H9 (cell line): ENCODE results near the gene CBS. TPM values are rescaled to one million over a fixed set of nuclear protein-coding genes. Genes with fewer than 3 reads are reported as not detected.

Experiments used
- DNase-seq: peaks from one replicate; pipeline ENCODE4 v3.0.0-alpha.2; 2017
- H2AFZ ChIP-seq: one replicate; pipeline ENCODE4 v1.6.1; 2013; ENCODE audit warnings: mild to moderate bottlenecking, low read length, control low read depth, moderate library complexity
- H2AK5ac ChIP-seq: 2 replicates; pipeline ENCODE4 v1.6.1; 2013; ENCODE audit warnings: low read length, control low read depth, mixed read lengths; ENCODE audit not compliant: insufficient read length
- H2BK120ac ChIP-seq: one replicate; pipeline ENCODE4 v1.6.1; 2013; ENCODE audit warnings: low read depth, mild to moderate bottlenecking, low read length, control low read depth, inconsistent platforms; ENCODE audit not compliant: poor library complexity, severe bottlenecking
- H2BK12ac ChIP-seq: 2 replicates; pipeline ENCODE4 v1.6.1; 2013; ENCODE audit warnings: low read length, control low read depth, mixed read lengths, low read depth; ENCODE audit not compliant: insufficient read length
- H2BK15ac ChIP-seq: 2 replicates; pipeline ENCODE4 v1.6.1; 2013; ENCODE audit warnings: low read depth, low read length, control low read depth
- H2BK20ac ChIP-seq: one replicate; pipeline ENCODE4 v1.6.1; 2013; ENCODE audit warnings: low read depth, mild to moderate bottlenecking, low read length, control low read depth, inconsistent platforms; ENCODE audit not compliant: poor library complexity, severe bottlenecking
- H2BK5ac ChIP-seq: 2 replicates; pipeline ENCODE4 v1.6.1; 2013; ENCODE audit warnings: low read length, control low read depth, mixed read lengths; ENCODE audit not compliant: insufficient read length
- H3K14ac ChIP-seq: 2 replicates; pipeline ENCODE4 v1.6.1; 2013; ENCODE audit warnings: low read length, control low read depth; ENCODE audit not compliant: insufficient read depth
- H3K18ac ChIP-seq: 2 replicates; pipeline ENCODE4 v1.6.1; 2013; ENCODE audit warnings: low read depth, mild to moderate bottlenecking, mixed read lengths, low read length, control low read depth; ENCODE audit not compliant: insufficient read length
- H3K23ac ChIP-seq: 2 replicates; pipeline ENCODE4 v1.6.1; 2013; ENCODE audit warnings: low read length, control low read depth, mixed read lengths, low read depth; ENCODE audit not compliant: insufficient read length
- H3K23me2 ChIP-seq: 2 replicates; pipeline ENCODE4 v1.6.1; 2013; ENCODE audit warnings: low read depth, mild to moderate bottlenecking, mixed read lengths, low read length, control low read depth; ENCODE audit not compliant: insufficient read length, poor library complexity, severe bottlenecking
- H3K27ac ChIP-seq: 2 replicates; pipeline ENCODE4 v1.5.1; 2013; ENCODE audit warnings: low read length, control low read depth, mixed read lengths, low read depth; ENCODE audit not compliant: insufficient read length
- H3K27me3 ChIP-seq: 2 replicates; pipeline ENCODE4 v1.6.1; 2013; ENCODE audit warnings: low read length, control low read depth, inconsistent platforms; ENCODE audit not compliant: insufficient read depth
- H3K4ac ChIP-seq: 2 replicates; pipeline ENCODE4 v1.6.1; 2013; ENCODE audit warnings: low read depth, mild to moderate bottlenecking, control low read depth, inconsistent platforms, low read length, moderate library complexity
- H3K4me1 ChIP-seq: 2 replicates; pipeline ENCODE4 v1.6.1; 2013; ENCODE audit warnings: low read length, control low read depth, inconsistent platforms; ENCODE audit not compliant: insufficient read depth
- H3K4me2 ChIP-seq: 2 replicates; pipeline ENCODE4 v1.6.1; 2013; ENCODE audit warnings: low read length, control low read depth, mixed read lengths; ENCODE audit not compliant: insufficient read length, insufficient read depth
- H3K56ac ChIP-seq: 2 replicates; pipeline ENCODE4 v1.6.1; 2013; ENCODE audit warnings: low read depth, mild to moderate bottlenecking, mixed read lengths, low read length, control low read depth; ENCODE audit not compliant: insufficient read length
- H3K79me1 ChIP-seq: 2 replicates; pipeline ENCODE4 v1.6.1; 2013; ENCODE audit warnings: low read depth, mild to moderate bottlenecking, moderate library complexity, low read length, control low read depth, inconsistent platforms; ENCODE audit not compliant: insufficient read depth, poor library complexity, severe bottlenecking
- H3K79me2 ChIP-seq: 2 replicates; pipeline ENCODE4 v1.6.1; 2013; ENCODE audit warnings: low read length, control low read depth, inconsistent platforms; ENCODE audit not compliant: insufficient read depth
- H3K9ac ChIP-seq: 2 replicates; pipeline ENCODE4 v1.6.1; 2013; ENCODE audit warnings: low read length, control low read depth, mixed read lengths; ENCODE audit not compliant: insufficient read length; ENCODE audit errors: extremely low read depth
- H3K9me3 ChIP-seq: one replicate; pipeline ENCODE4 v1.6.1; 2013; ENCODE audit warnings: low read depth, low read length, inconsistent platforms; ENCODE audit not compliant: control insufficient read depth
- H3T11ph ChIP-seq: one replicate; pipeline ENCODE4 v1.6.1; 2013; ENCODE audit warnings: mild to moderate bottlenecking, low read length, control low read depth, inconsistent platforms
- H4K20me1 ChIP-seq: one replicate; pipeline ENCODE4 v1.6.1; 2013; ENCODE audit not compliant: control insufficient read depth, insufficient read length, insufficient read depth
- H4K5ac ChIP-seq: 2 replicates; pipeline ENCODE4 v1.6.1; 2013; ENCODE audit warnings: low read depth, mild to moderate bottlenecking, mixed read lengths, low read length, control low read depth; ENCODE audit not compliant: insufficient read length
- H4K8ac ChIP-seq: replicated peaks from 2 replicates; pipeline ENCODE4 v1.6.1; 2013; ENCODE audit warnings: low read length, control low read depth, mixed read lengths, low read depth; ENCODE audit not compliant: insufficient read length
- H4K91ac ChIP-seq: 2 replicates; pipeline ENCODE4 v1.6.1; 2013; ENCODE audit warnings: low read depth, mild to moderate bottlenecking, moderate library complexity, mixed read lengths, low read length, control low read depth; ENCODE audit not compliant: insufficient read length
- H3K27ac Mint-ChIP-seq, 3 experiments: 2 replicates in 2 of 3; 3 replicates in 1 of 3; pipeline ENCODE4 v1.8.0; 2020 to 2021; ENCODE audit warnings: mixed read lengths in 3 of 3, mild to moderate bottlenecking in 1 of 3, moderate library complexity in 1 of 3
- H3K27me3 Mint-ChIP-seq: 2 replicates; pipeline ENCODE4 v1.8.0; 2021; ENCODE audit warnings: low read depth, mild to moderate bottlenecking, moderate library complexity, mixed read lengths
- H3K36me3 Mint-ChIP-seq, 3 experiments: 2 replicates in 2 of 3; 3 replicates in 1 of 3; pipeline ENCODE4 v1.8.0; 2020 to 2021; ENCODE audit warnings: low read depth in 3 of 3, mixed read lengths in 3 of 3; ENCODE audit not compliant: insufficient read depth in 1 of 3
- H3K4me1 Mint-ChIP-seq, 2 experiments: 2 replicates each; pipeline ENCODE4 v1.8.0; 2020; ENCODE audit warnings: mixed read lengths in 2 of 2
- H3K4me3 Mint-ChIP-seq, 2 experiments: 2 replicates in 1 of 2; 3 replicates in 1 of 2; pipeline ENCODE4 v1.8.0; 2020 to 2021; ENCODE audit warnings: mild to moderate bottlenecking in 2 of 2, mixed read lengths in 2 of 2, moderate library complexity in 1 of 2
- H3K9me3 Mint-ChIP-seq, 2 experiments: 2 replicates in 1 of 2; 3 replicates in 1 of 2; pipeline ENCODE4 v1.8.0; 2020; ENCODE audit warnings: mild to moderate bottlenecking in 2 of 2, mixed read lengths in 2 of 2, moderate library complexity in 1 of 2
- CTCF ChIP-seq: fragments of 200-600 bp; sonication (generic); conservative IDR thresholded peaks from 3 replicates; pipeline ENCODE4 v1.8.0; 2021; ENCODE audit warnings: antibody characterized with exemption, mild to moderate bottlenecking
- WGBS: extraction: QIAGEN DNeasy Blood & Tissue Kit; methylation state at CpG from one replicate; pipeline ENCODE4 v1.1.7; 2013; ENCODE audit warnings: missing lambda C conversion rate, low lambda C conversion rate, mixed read lengths; ENCODE audit not compliant: insufficient read length; ENCODE audit errors: extremely low coverage; 5-methylcytosine and 5-hydroxymethylcytosine counted together
- total RNA-seq: library from RNA; stranded (reverse); gene quantifications from 2 replicates; pipeline ENCODE4 v1.2.1, GENCODE V29; 2021

Gene CBS
- total RNA-seq, 1 experiment from 2014 or later = 350 TPM

- Mint-ChIP-seq H3K27ac (peak overlapping the region in 2 of 3 experiments; percentile 49 to 63; a peak in 1 of 7 replicates), H3K27me3 (no peaks in the 10 kb centered on the region), H3K4me1 (no peaks in the 10 kb centered on the region), H3K4me3 (no peak overlapping the region), H3K36me3 (peaks cover 17 to 73% (median 45%) of the 10 kb centered on the region in 3 experiments; a peak in 6 of 7 replicates), H3K9me3 (no peaks in the 10 kb centered on the region)
- H3K4me1 ChIP-seq = no peaks in the 10 kb centered on the region
- H4K20me1 ChIP-seq = no peaks in the 10 kb centered on the region
- no peaks in the 10 kb centered on the region for H3K79me2 ChIP-seq
- H3K27ac ChIP-seq = no peak overlapping the region
- H2AK5ac ChIP-seq = no peak overlapping the region
- H3K9ac ChIP-seq = no peak overlapping the region
- H2BK12ac ChIP-seq = no peak overlapping the region
- no peak overlapping the region for H3K4me2 ChIP-seq
- H2BK5ac ChIP-seq = no peak overlapping the region
- no CpG with 5 or more reads among the region's 12 CpGs for WGBS
- no peak overlapping the region for H2BK20ac ChIP-seq
- H2BK120ac ChIP-seq = no peak overlapping the region
- no peak for DNase-seq
- H3K79me1 ChIP-seq = no peaks in the 10 kb centered on the region
- no peak overlapping the region for H4K8ac ChIP-seq
- H3K9me3 ChIP-seq = no peaks in the 10 kb centered on the region
- TF ChIP-seq CTCF = no peak
- no peak overlapping the region for H4K5ac ChIP-seq
- no peak overlapping the region for H4K91ac ChIP-seq
- H3K23me2 ChIP-seq = no peaks in the 10 kb centered on the region
- H2AFZ ChIP-seq = no peak overlapping the region
- H3K4ac ChIP-seq = no peak overlapping the region
- H3T11ph ChIP-seq = no peak overlapping the region
- no peak overlapping the region for H3K56ac ChIP-seq
- no peak overlapping the region for H3K18ac ChIP-seq
- no peak overlapping the region for H2BK15ac ChIP-seq
- H3K14ac ChIP-seq = no peak overlapping the region
- no peak overlapping the region for H3K23ac ChIP-seq
- no peaks in the 10 kb centered on the region for H3K27me3 ChIP-seq
Measured at GRCh38 chr21:43031121-43031619, 44.5 kb downstream of the CBS start.
